ENCODE measurements around the gene TCTN2. TPM values are rescaled to one million over a fixed set of nuclear protein-coding genes. Genes with fewer than 3 reads are reported as not detected.

The TCTN2 gene
- polyA plus RNA-seq, 1 experiment = 8.1 TPM

GRCh38 chr12:123750159-123750656 is 79.3 kb downstream of the TCTN2 start:
- H3K27me3 ChIP-seq (ENCODE audit: control insufficient read depth, insufficient read depth, low read length) = no peaks in the 10 kb centered on the region
- H3K4me3 ChIP-seq (ENCODE audit: low read depth, low read length) = no peak overlapping the region
- TF ChIP-seq CTCF (IDR thresholded peaks at IDR 0.05; ENCODE audit: insufficient read depth, low read depth, low read length) = no peak
- ChIA-PET CTCF (interaction anchor here (1.2 kb wide), 1 partner anchor 31 kb away, joined by 4 read pairs; no protein-coding TSS in a partner anchor), POLR2A (no interaction called here)
- H3K36me3 ChIP-seq (ENCODE audit: control insufficient read depth, insufficient read depth, low read length) = peaks cover 7% of the 10 kb centered on the region; the same call in 1 of the 2 replicates
- DNase-seq (ENCODE audit: low read depth) = no peak

GRCh38 chr12:123752046-123752445 is 81.1 kb downstream of the TCTN2 start:
- H3K27me3 ChIP-seq (ENCODE audit: control insufficient read depth, insufficient read depth, low read length) = no peaks in the 10 kb centered on the region
- no peak for TF ChIP-seq CTCF (IDR thresholded peaks at IDR 0.05; ENCODE audit: insufficient read depth, low read depth, low read length)
- no peak for DNase-seq (ENCODE audit: low read depth)
- POLR2A ChIA-PET = no interaction called here
- H3K36me3 ChIP-seq (ENCODE audit: control insufficient read depth, insufficient read depth, low read length) = peaks cover 11% of the 10 kb centered on the region
- H3K4me3 ChIP-seq (ENCODE audit: low read depth, low read length) = no peak overlapping the region
- CTCF ChIA-PET = interaction anchor here (1.1 kb wide), 1 partner anchor 9 kb away, joined by 4 read pairs; no protein-coding TSS in a partner anchor

- H3K27me3 ChIP-seq (ENCODE audit: control insufficient read depth, insufficient read depth, low read length) = no peaks in the 10 kb centered on the region
- H3K4me3 ChIP-seq (ENCODE audit: low read depth, low read length) = no peak overlapping the region
- ChIA-PET CTCF (no interaction called here), POLR2A (no interaction called here)
- no peak for TF ChIP-seq CTCF (IDR thresholded peaks at IDR 0.05; ENCODE audit: insufficient read depth, low read depth, low read length)
- no peak for DNase-seq (ENCODE audit: low read depth)
- peaks cover 10% of the 10 kb centered on the region for H3K36me3 ChIP-seq (ENCODE audit: control insufficient read depth, insufficient read depth, low read length)
Measured at GRCh38 chr12:123754041-123754772, 83.3 kb downstream of the TCTN2 start.

- peaks cover 9% of the 10 kb centered on the region for H3K36me3 ChIP-seq (ENCODE audit: control insufficient read depth, insufficient read depth, low read length)
- DNase-seq (ENCODE audit: low read depth) = no peak
- peaks cover under 1% of the 10 kb centered on the region; the same call in 1 of the 2 replicates for H3K27me3 ChIP-seq (ENCODE audit: control insufficient read depth, insufficient read depth, low read length)
- no peak overlapping the region for H3K4me3 ChIP-seq (ENCODE audit: low read depth, low read length)
- ChIA-PET CTCF (interaction anchor here (0.6 kb wide), 1 partner anchor 247 kb away, joined by 4 read pairs; no protein-coding TSS in a partner anchor), POLR2A (no interaction called here)
- TF ChIP-seq CTCF (IDR thresholded peaks at IDR 0.05; ENCODE audit: insufficient read depth, low read depth, low read length) = no peak
Measured at GRCh38 chr12:123757561-123757960, 86.6 kb downstream of the TCTN2 start.

Other genes starting within 250 kb of the TCTN2 start
- gene RILPL2, start 234.4 kb upstream of the TCTN2 start, polyA plus RNA-seq (2011; rRNA removed) = 6.7 and 6.8 TPM in 2 replicates
- gene SNRNP35, start 213.0 kb upstream of the TCTN2 start, polyA plus RNA-seq (2011; rRNA removed) = 7.5 and 8.1 TPM in 2 replicates
- 19.1 and 22.3 TPM in 2 replicates for gene RILPL1, start 137.4 kb upstream of the TCTN2 start, polyA plus RNA-seq (2011; rRNA removed)
- 167 and 282 TPM in 2 replicates for gene TMED2, start 86.6 kb upstream of the TCTN2 start, polyA plus RNA-seq (2011; rRNA removed)
- gene DDX55, start 69.0 kb upstream of the TCTN2 start, polyA plus RNA-seq (2011; rRNA removed) = 13.0 and 13.8 TPM in 2 replicates
- 27.4 and 29.9 TPM in 2 replicates for gene EIF2B1, start 37.4 kb upstream of the TCTN2 start, polyA plus RNA-seq (2011; rRNA removed)
- gene GTF2H3, start 37.3 kb upstream of the TCTN2 start, polyA plus RNA-seq (2011; rRNA removed) = 19.6 and 40.5 TPM in 2 replicates
- 21.2 and 24.2 TPM in 2 replicates for gene ATP6V0A2, start 41.2 kb downstream of the TCTN2 start, polyA plus RNA-seq (2011; rRNA removed)
- 0.61 and 0.76 TPM in 2 replicates for gene DNAH10, start 91.2 kb downstream of the TCTN2 start, polyA plus RNA-seq (2011; rRNA removed)

All from BJ (cell line).